ENCODE measurements around the gene NEK6. TPM values are rescaled to one million over a fixed set of nuclear protein-coding genes. Genes with fewer than 3 reads are reported as not detected.
A peak's percentile ranks its signal among the peaks of the same experiment; 100 is the strongest.

NEK6 gene
- total and polyA plus RNA-seq, 12 donors = 4.0 to 27.2 (median 15.1) TPM

DNA sequence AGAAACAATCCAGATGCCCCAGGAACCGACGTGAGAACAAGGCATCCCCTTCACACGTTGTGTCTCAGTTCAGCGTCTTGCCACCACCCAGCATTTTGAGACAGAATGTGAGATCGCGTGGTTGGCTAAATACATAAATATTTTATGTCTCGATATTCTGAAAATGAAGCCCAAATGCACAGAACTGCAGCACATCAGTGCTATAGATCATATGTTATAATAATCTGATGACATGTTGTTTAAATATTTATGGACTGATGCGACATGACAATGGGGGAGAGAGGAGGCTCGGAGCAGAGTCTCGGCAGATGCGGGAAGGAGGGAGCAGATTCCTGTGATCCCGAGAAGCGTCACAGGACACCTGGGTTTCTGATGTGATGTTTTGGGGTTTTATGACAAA is 10.9 kb downstream of the NEK6 start:
- intact Hi-C loops (cut with DNase I) = no loop called here
- peaks cover 3 to 18% of the 10 kb centered on the region in 2 donors for H3K4me1 ChIP-seq (replicated peaks in 1 of 2)
- H3K4me3 ChIP-seq = no peak overlapping the region
- no peak for TF ChIP-seq POLR2A (IDR thresholded peaks at IDR 0.05)
- TF ChIP-seq, protein P1, sequence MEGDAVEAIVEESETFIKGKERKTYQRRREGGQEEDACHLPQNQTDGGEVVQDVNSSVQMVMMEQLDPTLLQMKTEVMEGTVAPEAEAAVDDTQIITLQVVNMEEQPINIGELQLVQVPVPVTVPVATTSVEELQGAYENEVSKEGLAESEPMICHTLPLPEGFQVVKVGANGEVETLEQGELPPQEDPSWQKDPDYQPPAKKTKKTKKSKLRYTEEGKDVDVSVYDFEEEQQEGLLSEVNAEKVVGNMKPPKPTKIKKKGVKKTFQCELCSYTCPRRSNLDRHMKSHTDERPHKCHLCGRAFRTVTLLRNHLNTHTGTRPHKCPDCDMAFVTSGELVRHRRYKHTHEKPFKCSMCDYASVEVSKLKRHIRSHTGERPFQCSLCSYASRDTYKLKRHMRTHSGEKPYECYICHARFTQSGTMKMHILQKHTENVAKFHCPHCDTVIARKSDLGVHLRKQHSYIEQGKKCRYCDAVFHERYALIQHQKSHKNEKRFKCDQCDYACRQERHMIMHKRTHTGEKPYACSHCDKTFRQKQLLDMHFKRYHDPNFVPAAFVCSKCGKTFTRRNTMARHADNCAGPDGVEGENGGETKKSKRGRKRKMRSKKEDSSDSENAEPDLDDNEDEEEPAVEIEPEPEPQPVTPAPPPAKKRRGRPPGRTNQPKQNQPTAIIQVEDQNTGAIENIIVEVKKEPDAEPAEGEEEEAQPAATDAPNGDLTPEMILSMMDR (IDR thresholded peaks at IDR 0.05) = no peak
- DNase-seq = no peak
- 81 to 88% (median 82%) methylated on average over 13 of the region's 13 CpGs for WGBS, 4 donors
- H3K27ac ChIP-seq = no peak overlapping the region
- H3K9me3 ChIP-seq (replicated peaks in 1 of 3) = no peaks in the 10 kb centered on the region
- H3K27me3 ChIP-seq = no peaks in the 10 kb centered on the region
- H3K36me3 ChIP-seq (replicated peaks in 1 of 2) = no peaks in the 10 kb centered on the region

DNA sequence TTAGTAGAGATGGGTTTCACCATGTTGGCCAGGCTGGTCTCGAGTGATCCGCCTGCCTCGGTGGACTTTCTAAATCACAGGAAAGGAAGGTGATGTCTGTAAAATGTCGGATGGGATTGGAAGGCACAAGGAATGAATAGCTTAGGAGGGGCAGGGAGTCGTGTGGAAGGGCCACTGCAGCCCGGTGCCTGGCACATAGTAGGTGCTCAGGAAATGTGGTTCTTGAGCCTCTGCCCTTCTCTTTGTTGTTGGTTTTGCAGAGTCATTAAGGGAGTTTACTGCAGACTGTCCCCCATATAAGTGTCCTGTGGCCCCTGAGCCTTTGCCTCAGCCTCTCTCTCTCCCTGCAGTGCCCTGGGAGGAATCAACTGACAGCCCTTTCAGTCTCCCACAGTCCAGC is 11.8 kb downstream of the NEK6 start:
- no peaks in the 10 kb centered on the region for H3K9me3 ChIP-seq (replicated peaks in 1 of 3)
- H3K4me1 ChIP-seq (replicated peaks in 1 of 2) = peaks cover 3 to 18% of the 10 kb centered on the region in 2 donors
- H3K36me3 ChIP-seq (replicated peaks in 1 of 2) = no peaks in the 10 kb centered on the region
- DNase-seq = no peak
- no peak overlapping the region for H3K4me3 ChIP-seq
- intact Hi-C loops (cut with DNase I) = no loop called here
- TF ChIP-seq POLR2A (IDR thresholded peaks at IDR 0.05) = no peak
- TF ChIP-seq, protein P1 (IDR thresholded peaks at IDR 0.05) = no peak
- H3K27me3 ChIP-seq = no peaks in the 10 kb centered on the region
- WGBS, 4 donors = 83 to 95% (median 90%) methylated on average over 6 of the region's 6 CpGs
- no peak overlapping the region for H3K27ac ChIP-seq

DNA sequence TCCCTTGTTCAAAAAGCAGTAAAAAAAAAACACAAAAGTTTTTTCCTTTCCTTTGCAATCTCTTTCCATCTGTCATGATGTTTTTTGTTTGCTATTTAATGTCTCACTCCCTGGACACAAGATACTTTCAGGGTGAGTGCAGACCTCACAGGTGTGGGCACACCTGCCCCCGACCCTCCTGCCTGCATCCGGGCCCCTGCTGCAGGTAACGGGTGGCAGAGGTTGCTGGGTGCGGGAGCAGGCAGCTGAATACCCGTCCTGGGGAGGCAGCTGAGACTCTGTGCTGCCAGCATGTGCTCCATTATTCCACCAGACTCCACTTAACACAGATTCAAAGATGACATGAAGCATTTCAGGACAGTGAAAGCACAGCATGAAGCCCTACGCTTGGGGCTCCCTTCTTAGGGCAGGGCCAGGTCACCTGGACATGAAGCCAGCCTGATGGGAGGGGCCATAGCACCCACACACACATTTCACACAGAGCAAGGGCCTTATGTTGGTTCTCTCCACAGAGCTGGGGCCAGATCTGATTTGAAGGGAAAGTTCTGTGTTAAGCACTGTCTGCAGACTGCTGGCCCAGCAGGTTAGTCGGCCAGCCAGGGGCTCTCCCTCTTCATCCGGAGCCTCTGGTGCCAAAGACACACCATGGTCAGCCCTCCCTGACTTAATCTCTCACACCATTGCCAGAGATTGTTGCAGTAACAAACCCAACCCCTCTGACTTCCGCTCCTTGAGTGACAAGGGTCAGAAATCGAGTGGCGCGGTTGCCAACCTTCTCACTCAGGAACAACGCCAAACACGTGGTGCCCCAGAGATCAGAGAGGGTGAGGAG is 13.0 kb downstream of the NEK6 start:
- intact Hi-C loops (cut with DNase I) = no loop called here

DNA sequence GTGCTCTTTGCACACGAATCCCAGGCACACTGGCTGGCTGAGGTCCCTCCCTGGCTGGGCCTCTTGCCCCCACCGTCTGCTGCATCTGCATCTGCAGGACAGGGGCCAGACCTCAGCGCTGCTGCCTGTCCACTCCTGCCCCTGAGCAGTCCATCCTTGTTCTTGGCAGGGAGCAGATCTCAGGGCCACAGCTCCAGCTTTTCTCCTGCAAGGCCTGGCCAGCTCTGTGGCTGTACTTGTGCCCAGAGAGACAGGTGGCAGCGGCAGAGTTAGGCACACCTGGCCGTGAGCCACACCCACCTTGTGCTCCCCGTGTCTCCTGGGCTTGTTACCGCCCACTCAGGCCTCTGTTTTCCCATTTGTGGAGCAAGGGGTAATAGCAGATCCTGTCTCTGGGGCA is 13.9 kb downstream of the NEK6 start:
- Histone ChIP-seq H3K27ac (peak overlapping the region in 1 of 5 donors; percentile 40), H3K4me1 (replicated peaks in 1 of 2) (peaks cover 3 to 18% of the 10 kb centered on the region in 2 donors)

More for the DNA sequence above, 13.0 kb downstream of the NEK6 start:
- peak in 2 of 7 donors; percentile 14 to 38 for DNase-seq
- Histone ChIP-seq H3K27ac (peak overlapping the region in 1 of 5 donors; percentile 40), H3K4me1 (replicated peaks in 1 of 2) (peaks cover 3 to 18% of the 10 kb centered on the region in 2 donors), H3K9me3 (replicated peaks in 1 of 3) (no peaks in the 10 kb centered on the region), H3K27me3 (no peaks in the 10 kb centered on the region), H3K36me3 (replicated peaks in 1 of 2) (no peaks in the 10 kb centered on the region), H3K4me3 (no peak overlapping the region)
- TF ChIP-seq, protein P1 (IDR thresholded peaks at IDR 0.05) = no peak
- no peak for TF ChIP-seq POLR2A (IDR thresholded peaks at IDR 0.05)
- 66 to 73% (median 69%) methylated on average over 13 to 14 of the region's 14 CpGs for WGBS, 4 donors

More for the DNA sequence above, 13.9 kb downstream of the NEK6 start:
- no peak for TF ChIP-seq POLR2A (IDR thresholded peaks at IDR 0.05)
- TF ChIP-seq, protein P1 (IDR thresholded peaks at IDR 0.05) = no peak
- no peaks in the 10 kb centered on the region for H3K36me3 ChIP-seq (replicated peaks in 1 of 2)
- H3K27me3 ChIP-seq = no peaks in the 10 kb centered on the region
- WGBS, 4 donors = 63 to 81% (median 67%) methylated on average over 3 to 7 of the region's 7 CpGs
- H3K9me3 ChIP-seq (replicated peaks in 1 of 3) = no peaks in the 10 kb centered on the region
- DNase-seq = no peak
- intact Hi-C loops (cut with DNase I) = no loop called here
- H3K4me3 ChIP-seq = no peak overlapping the region

Data from adrenal gland (tissue), 12 donors.